K562 (cell line): ENCODE results near the gene F12. TPM values are rescaled to one million over a fixed set of nuclear protein-coding genes. Genes with fewer than 3 reads are reported as not detected.

ENCODE experiments used
- ATAC-seq: fragments of 200-7000 bp; cut with Tn5 transposase; 3 replicates; pipeline ENCODE4 v1.9.1; 2020; ENCODE audit warnings: moderate library complexity
- BruUV-seq: library from RNA; stranded (reverse); fragments of 400-500 nt; replicated peaks from 2 replicates; lab custom pipeline; 2021; lab: Mats Ljungman, UMichigan
- CTCF ChIA-PET: fragments of 300-600 bp; formaldehyde crosslinking; extraction: SDS; loops from one replicate; lab custom pipeline; 2021; ENCODE audit warnings: low intra/inter-chr PET ratio; lab: Yijun Ruan, JAX
- POLR2A ChIA-PET: fragments of 300-600, 350-650 bp; sonication (Branson Sonifier 250); formaldehyde crosslinking; extraction: SDS; loops from one replicate; lab custom pipeline; 2021; ENCODE audit warnings: antibody characterized with exemption, inconsistent platforms; lab: Yijun Ruan, JAX
- DNase-seq, 4 experiments: peaks; one replicate each; pipeline versions ENCODE4 v3.0.0 to v3.0.0-alpha.2; 2011 to 2018; ENCODE audit warnings: low spot score in 3 of 4, mixed read lengths in 3 of 4; ENCODE audit errors: extremely low read depth in 1 of 4
- FAIRE-seq: peaks from 2 replicates; lab custom pipeline; 2011; peaks lifted over from hg19 to GRCh38; lab: Jason Lieb, UNC
- H2AFZ ChIP-seq: 2 replicates; pipeline ENCODE4 v1.6.0; 2011; ENCODE audit warnings: low read depth, low read length, control low read depth, inconsistent platforms
- H3K27ac ChIP-seq: fragments of 200-600 bp; 3 replicates; pipeline ENCODE4 v1.8.0; 2011; ENCODE audit warnings: low read depth, mild to moderate bottlenecking, control low read depth, inconsistent platforms, low read length, moderate library complexity, mixed read lengths; ENCODE audit errors: extremely low read depth
- H3K27me3 ChIP-seq, 2 experiments: fragments of 300-600 bp in 1 of 2; 2 replicates in 1 of 2; 3 replicates in 1 of 2; pipeline versions ENCODE4 v1.6.0 to v1.8.0; 2011; ENCODE audit warnings: inconsistent platforms in 2 of 2, low read length in 2 of 2, mild to moderate bottlenecking in 1 of 2, mixed read lengths in 1 of 2, moderate library complexity in 1 of 2; ENCODE audit not compliant: control insufficient read depth in 2 of 2, insufficient read depth in 2 of 2
- H3K36me3 ChIP-seq: fragments of 300-600 bp; 3 replicates; pipeline ENCODE4 v1.8.0; 2011; ENCODE audit warnings: mild to moderate bottlenecking, low read length, inconsistent platforms; ENCODE audit not compliant: control insufficient read depth, insufficient read depth
- H3K4me1 ChIP-seq, 2 experiments: fragments of 200-600 bp in 1 of 2; replicated peaks in 1 of 2; 2 replicates in 1 of 2; 3 replicates in 1 of 2; pipeline versions ENCODE4 v1.5.1 to v1.8.0; 2011; ENCODE audit warnings: inconsistent platforms in 2 of 2, low read length in 2 of 2, mild to moderate bottlenecking in 1 of 2, mixed read lengths in 1 of 2, moderate library complexity in 1 of 2; ENCODE audit not compliant: control insufficient read depth in 2 of 2, insufficient read depth in 2 of 2
- H3K4me2 ChIP-seq: 2 replicates; pipeline ENCODE4 v1.6.1; 2011; ENCODE audit warnings: low read length, control low read depth, inconsistent platforms, mixed read lengths; ENCODE audit not compliant: insufficient read depth
- H3K4me3 ChIP-seq: fragments of 200-600 bp; sonication (generic), shearing (Covaris generic); 2 replicates; pipeline ENCODE4 v1.5.1; 2016; ENCODE audit warnings: control low read depth, inconsistent platforms
- H3K79me2 ChIP-seq: fragments of 200-600 bp; 3 replicates; pipeline ENCODE4 v1.8.0; 2011; ENCODE audit warnings: low read length, inconsistent platforms; ENCODE audit not compliant: control insufficient read depth, insufficient read depth
- H3K9ac ChIP-seq, 2 experiments: 2 replicates each; pipeline versions ENCODE4 v1.6.0 to v1.6.1; 2011; ENCODE audit warnings: low read depth in 2 of 2, low read length in 2 of 2, control low read depth in 1 of 2, inconsistent platforms in 1 of 2, mild to moderate bottlenecking in 1 of 2, mixed read lengths in 1 of 2; ENCODE audit not compliant: insufficient read depth in 1 of 2
- H3K9me1 ChIP-seq: one replicate; pipeline ENCODE4 v1.6.0; 2011; ENCODE audit warnings: inconsistent platforms, mild to moderate bottlenecking, low read length, moderate library complexity; ENCODE audit not compliant: control insufficient read depth, insufficient read depth
- H3K9me3 ChIP-seq: replicated peaks from 2 replicates; pipeline ENCODE4 v1.5.1; 2011; ENCODE audit warnings: low read depth, low read length, inconsistent platforms; ENCODE audit not compliant: control insufficient read depth, insufficient read depth
- H4K20me1 ChIP-seq: replicated peaks from 2 replicates; pipeline ENCODE4 v1.6.1; 2011; ENCODE audit warnings: low read length, inconsistent platforms, mixed read lengths; ENCODE audit not compliant: control insufficient read depth, insufficient read depth
- ADNP ChIP-seq: fragments of 200-800 bp; sonication (Bioruptor generic); IDR thresholded peaks from 2 replicates; pipeline ENCODE4 v1.6.1; 2016; ENCODE audit warnings: missing genetic modification characterization, missing compliant biosample characterization
- ATF7 ChIP-seq: fragments of 450-650 bp; IDR thresholded peaks from 2 replicates; pipeline ENCODE4 v1.7.1; 2014; ENCODE audit warnings: mild to moderate bottlenecking, moderate library complexity
- ERF ChIP-seq: fragments of 450-650 bp; formaldehyde crosslinking; IDR thresholded peaks from 2 replicates; pipeline ENCODE4 v1.4.0; 2020; ENCODE audit warnings: mild to moderate bottlenecking, mixed read lengths
- NFE2L1 ChIP-seq: fragments of 450-650 bp; IDR thresholded peaks from 2 replicates; pipeline ENCODE4 v1.6.1; 2016; ENCODE audit warnings: missing genetic modification characterization, low read depth, mild to moderate bottlenecking, missing compliant biosample characterization, moderate library complexity, borderline replicate concordance
- NUFIP1 ChIP-seq: fragments of 450-650 bp; IDR thresholded peaks from 2 replicates; pipeline ENCODE4 v1.6.1; 2018; ENCODE audit not compliant: partially characterized antibody
- SP2 ChIP-seq: IDR thresholded peaks from 2 replicates; pipeline ENCODE4 v1.6.1; 2011; ENCODE audit warnings: mild to moderate bottlenecking, low read depth, low read length, moderate library complexity; ENCODE audit not compliant: poor library complexity, severe bottlenecking; ENCODE audit errors: extremely low read depth
- ZFX ChIP-seq: sonication (generic); formaldehyde crosslinking; IDR thresholded peaks from 2 replicates; pipeline ENCODE4 v1.8.0; 2022; ENCODE audit warnings: mild to moderate bottlenecking, missing genetic modification reagents, moderate library complexity
- ZNF143 ChIP-seq: sonication (generic); formaldehyde crosslinking; IDR thresholded peaks from 2 replicates; pipeline ENCODE4 v1.9.0; 2022; ENCODE audit warnings: mild to moderate bottlenecking, missing genetic modification reagents
- ZNF639 ChIP-seq, 2 experiments: fragments of 200-800 bp in 1 of 2; sonication (Bioruptor generic) in 1 of 2; sonication (generic) in 1 of 2; formaldehyde crosslinking in 1 of 2; IDR thresholded peaks in 1 of 2; conservative IDR thresholded peaks in 1 of 2; 2 replicates each; pipeline versions ENCODE4 v1.5.0 to v1.6.1; 2016 to 2020; ENCODE audit warnings: missing compliant biosample characterization in 1 of 2, missing genetic modification characterization in 1 of 2, missing genetic modification reagents in 1 of 2
- ZNF79 ChIP-seq: fragments of 250-450 bp; sonication (Bioruptor Pico); IDR thresholded peaks from 2 replicates; pipeline ENCODE4 v1.4.0; 2020; ENCODE audit warnings: low read depth, mild to moderate bottlenecking, moderate library complexity
- WGBS: fragments of 100-300 bp; shearing (Covaris generic); methylation state at CpG from one replicate; pipeline ENCODE4 v1.1.6; 2016; ENCODE audit warnings: low coverage, mixed read lengths; ENCODE audit not compliant: insufficient coverage; ENCODE audit errors: missing lambda C conversion rate; 5-methylcytosine and 5-hydroxymethylcytosine counted together
- in situ Hi-C: fragments of 300-500 bp; cut with MboI; formaldehyde crosslinking; loops from 4 replicates; pipeline ENCODE4 v1.15.0; 2018; ENCODE audit warnings: inconsistent platforms, mixed read lengths
- intact Hi-C: fragments of 100-400 bp; cut with micrococcal nuclease; formaldehyde crosslinking; loops from 2 replicates; pipeline ENCODE4 v1.14.2; 2022
- polyA plus RNA-seq, 8 experiments: library from polyadenylated mRNA; depleted of rRNA in 4 of 8; stranded (reverse) in 5 of 8; unstranded in 3 of 8; fragments of >200 nt; fragmentation: Nextera tagmentation in 2 of 8; fragmentation: Illumina TruSeq in 1 of 8; extraction: Ambion mirVana in 2 of 8; extraction: Trizol in 1 of 8; gene quantifications; 2 replicates each; pipeline versions ENCODE4 v1.2.1 to v1.2.3, GENCODE V29; 2011 to 2014; ENCODE audit warnings: inconsistent platforms in 1 of 8, missing spikeins in 1 of 8
- total RNA-seq, 7 experiments: library from RNA; depleted of rRNA in 6 of 7; stranded (reverse); fragments of >200 nt in 6 of 7; fragmentation: Illumina TruSeq in 2 of 7; extraction: Trizol in 2 of 7; gene quantifications; 2 replicates each; pipeline versions ENCODE4 v1.2.1 to v1.2.3, GENCODE V29; 2011 to 2021; ENCODE audit warnings: low replicate concordance in 1 of 7
- TF ChIP-seq, protein P1 (sequence below), 2 experiments: fragments of 250-450 bp in 1 of 2; fragments of 450-650 bp in 1 of 2; sonication (Bioruptor Pico) in 1 of 2; IDR thresholded peaks; 2 replicates each; pipeline versions ENCODE4 v1.6.1 to v1.8.0; 2016 to 2021; ENCODE audit warnings: mild to moderate bottlenecking in 2 of 2, moderate library complexity in 2 of 2, missing compliant biosample characterization in 1 of 2, missing genetic modification characterization in 1 of 2

F12 gene
- total and polyA plus RNA-seq, 9 of the 15 experiments (the other 6 are each of a cell fraction or from before 2014, with no cell fraction given), result 0.59 to 18.3 (median 3.6) TPM

- ATAC-seq, result no peak
- in situ Hi-C loops, result loop anchor here (10.0 kb wide), 1 partner anchor 668 kb away; no protein-coding TSS in a partner anchor
These were observed 12.6 kb downstream of the F12 start for GRCh38 chr5:177396807-177397206.

More at GRCh38 chr5:177396807-177397206, 12.6 kb downstream of the F12 start:
- H2AFZ ChIP-seq, result no peak overlapping the region
- H3K79me2 ChIP-seq, result no peaks in the 10 kb centered on the region
- H3K9me3 ChIP-seq, result no peaks in the 10 kb centered on the region
- intact Hi-C loops, result no loop called here
- H4K20me1 ChIP-seq, result no peaks in the 10 kb centered on the region
- H3K27me3 ChIP-seq, result peaks cover 2 to 27% of the 10 kb centered on the region in 2 experiments; a peak in 3 of 5 replicates
- H3K9me1 ChIP-seq, result no peaks in the 10 kb centered on the region
- no peak for TF ChIP-seq NUFIP1
- no peak for TF ChIP-seq ZFX (CRISPR knock-in tag)
- TF ChIP-seq NFE2L1 (tag), result no peak
- TF ChIP-seq, protein P1, sequence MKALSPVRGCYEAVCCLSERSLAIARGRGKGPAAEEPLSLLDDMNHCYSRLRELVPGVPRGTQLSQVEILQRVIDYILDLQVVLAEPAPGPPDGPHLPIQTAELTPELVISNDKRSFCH (CRISPR knock-in tag; IDR thresholded peaks at IDR 0.05), result no peak
- TF ChIP-seq, protein P1 (tag; IDR thresholded peaks at IDR 0.05), result no peak
- TF ChIP-seq SP2, result no peak
- TF ChIP-seq ZNF143 (CRISPR knock-in tag), result no peak
- no peak for TF ChIP-seq ERF
- no peak for TF ChIP-seq ZNF639 (CRISPR knock-in tag; conservative IDR thresholded peaks at IDR 0.05 in 1 of 2, IDR thresholded peaks at IDR 0.05 in 1 of 2)
- TF ChIP-seq ADNP (tag), result no peak
- TF ChIP-seq ATF7, result no peak
- TF ChIP-seq ZNF79 (CRISPR knock-in tag), result no peak
- H3K27ac ChIP-seq, result no peak overlapping the region
- ChIA-PET CTCF (no interaction called here), POLR2A (interaction anchor here (0.6 to 1.4 kb wide), 3 partner anchors 18 to 109 kb away, joined by 4 to 5 read pairs (median 4); no protein-coding TSS in a partner anchor)
- H3K9ac ChIP-seq, result no peak overlapping the region
- 32% methylated on average over 8 of the region's 10 CpGs for WGBS
- FAIRE-seq, result no peak
- no peak overlapping the region for H3K4me2 ChIP-seq
- H3K4me1 ChIP-seq, result peaks cover 0 to 16% of the 10 kb centered on the region in 2 experiments; a peak in 2 of 5 replicates
- DNase-seq, result no peak
- H3K4me3 ChIP-seq, result no peak overlapping the region
- no peaks in the 10 kb centered on the region for H3K36me3 ChIP-seq
- BruUV-seq, result no TSS peak
